Measurements from ENCODE around the gene RTF2.
"Not testable (repeated sequence)": the region's sequence is repeated elsewhere in the genome, so short reads cannot be mapped to it uniquely, and the experiment has no call there.

The RTF2 gene

GRCh38 chr20:56503916-56504315, 35.5 kb downstream of the RTF2 start:
- DNase-seq = no peak

- no peak for DNase-seq
These were observed 36.1 kb downstream of the RTF2 start for GRCh38 chr20:56504373-56505005.

- DNase-seq = no peak
These were observed 37.7 kb downstream of the RTF2 start for GRCh38 chr20:56506103-56506502.

- no peak for DNase-seq
These were observed 43.5 kb downstream of the RTF2 start for GRCh38 chr20:56511926-56512325.

GRCh38 chr20:56513161-56514150, 45.0 kb downstream of the RTF2 start:
- no peak for DNase-seq

GRCh38 chr20:56516631-56517030, 48.2 kb downstream of the RTF2 start:
- no peak for DNase-seq

GRCh38 chr20:56517211-56517610, 48.8 kb downstream of the RTF2 start:
- DNase-seq = no peak

GRCh38 chr20:56517641-56518040, 49.2 kb downstream of the RTF2 start:
- DNase-seq = no peak

- DNase-seq = no peak
These were observed 49.7 kb downstream of the RTF2 start for GRCh38 chr20:56518126-56518525.

- DNase-seq = no peak
These were observed 50.4 kb downstream of the RTF2 start for GRCh38 chr20:56518721-56519398.

GRCh38 chr20:56519551-56519950, 51.1 kb downstream of the RTF2 start:
- DNase-seq = no peak

GRCh38 chr20:56520180-56520579, 51.8 kb downstream of the RTF2 start:
- DNase-seq = no peak

- DNase-seq = not testable (repeated sequence)
These were observed 52.4 kb downstream of the RTF2 start for GRCh38 chr20:56520746-56521354.

- DNase-seq = no peak
These were observed 53.9 kb downstream of the RTF2 start for GRCh38 chr20:56522311-56522710.

- not testable (repeated sequence) for DNase-seq
These were observed 56.0 kb downstream of the RTF2 start, which contains the start of gene FAM209A for GRCh38 chr20:56524444-56524843. Gene FAM209A (plus strand): TSS chr20:56524744. CDS start chr20:56524809, 65 bp downstream.

GRCh38 chr20:56527521-56527920, 59.1 kb downstream of the RTF2 start:
- DNase-seq = no peak

- DNase-seq = not testable (repeated sequence)
These were observed 64.5 kb downstream of the RTF2 start, which contains the start of gene FAM209B for GRCh38 chr20:56532946-56533345. Gene FAM209B (plus strand): TSS chr20:56533246. CDS start chr20:56533342, 96 bp downstream.

- no peak for DNase-seq
These were observed 69.6 kb downstream of the RTF2 start for GRCh38 chr20:56537997-56538396.

GRCh38 chr20:56540415-56540814, 72.0 kb downstream of the RTF2 start:
- no peak for DNase-seq

- DNase-seq = no peak
These were observed 74.1 kb downstream of the RTF2 start for GRCh38 chr20:56542489-56543030.

GRCh38 chr20:56551571-56551970, 83.1 kb downstream of the RTF2 start:
- DNase-seq = no peak

- no peak for DNase-seq
These were observed 84.6 kb downstream of the RTF2 start for GRCh38 chr20:56552911-56553629.
